ENCODE measurements around the gene BGLAP.

Gene BGLAP

DNA sequence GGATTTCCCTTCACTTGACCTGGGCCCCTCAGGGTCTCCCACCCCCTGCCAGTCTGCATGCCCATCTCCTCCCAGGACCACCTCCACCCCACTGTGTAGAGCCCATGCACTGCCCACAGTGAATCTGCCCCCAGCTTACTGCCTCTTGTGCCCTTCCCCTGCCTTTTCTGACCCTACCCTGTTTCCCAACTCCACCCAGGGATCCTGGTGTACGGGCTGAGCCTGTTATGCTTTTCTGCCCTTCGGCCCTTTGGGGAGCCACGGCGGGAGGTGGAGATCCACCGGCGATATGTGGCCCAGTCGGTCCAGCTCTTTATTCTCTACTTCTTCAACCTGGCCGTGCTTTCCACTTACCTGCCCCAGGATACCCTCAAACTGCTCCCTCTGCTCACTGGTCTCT, 44.1 kb downstream of the BGLAP start:
- no peak overlapping the region for H3K4me3 ChIP-seq (ENCODE audit: low read depth, low read length)
- no peak for TF ChIP-seq CTCF (IDR thresholded peaks at IDR 0.05; ENCODE audit: borderline replicate concordance, insufficient read depth, low read depth, low read length)

DNA sequence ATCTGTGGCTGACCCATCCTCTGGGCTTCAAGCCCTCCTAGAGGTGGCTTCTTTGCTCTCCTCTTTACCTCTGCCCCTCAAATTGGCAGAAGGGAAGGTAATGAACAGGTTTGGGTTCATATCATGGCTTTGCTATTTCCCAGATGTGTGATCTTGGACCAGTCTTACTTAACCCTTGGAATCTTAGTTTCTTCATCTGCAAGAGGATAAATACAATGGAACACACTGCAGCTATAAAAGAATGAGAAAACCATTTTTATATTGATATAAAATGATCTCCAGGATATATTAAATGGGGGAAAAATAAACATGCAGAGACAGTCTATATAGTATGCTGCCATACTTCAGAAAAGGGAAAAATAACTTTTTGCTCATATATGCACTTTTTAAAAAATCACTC, 47.9 kb downstream of the BGLAP start:
- H3K4me3 ChIP-seq (ENCODE audit: low read depth, low read length): no peak overlapping the region
- no peak for TF ChIP-seq CTCF (IDR thresholded peaks at IDR 0.05; ENCODE audit: borderline replicate concordance, insufficient read depth, low read depth, low read length)

DNA sequence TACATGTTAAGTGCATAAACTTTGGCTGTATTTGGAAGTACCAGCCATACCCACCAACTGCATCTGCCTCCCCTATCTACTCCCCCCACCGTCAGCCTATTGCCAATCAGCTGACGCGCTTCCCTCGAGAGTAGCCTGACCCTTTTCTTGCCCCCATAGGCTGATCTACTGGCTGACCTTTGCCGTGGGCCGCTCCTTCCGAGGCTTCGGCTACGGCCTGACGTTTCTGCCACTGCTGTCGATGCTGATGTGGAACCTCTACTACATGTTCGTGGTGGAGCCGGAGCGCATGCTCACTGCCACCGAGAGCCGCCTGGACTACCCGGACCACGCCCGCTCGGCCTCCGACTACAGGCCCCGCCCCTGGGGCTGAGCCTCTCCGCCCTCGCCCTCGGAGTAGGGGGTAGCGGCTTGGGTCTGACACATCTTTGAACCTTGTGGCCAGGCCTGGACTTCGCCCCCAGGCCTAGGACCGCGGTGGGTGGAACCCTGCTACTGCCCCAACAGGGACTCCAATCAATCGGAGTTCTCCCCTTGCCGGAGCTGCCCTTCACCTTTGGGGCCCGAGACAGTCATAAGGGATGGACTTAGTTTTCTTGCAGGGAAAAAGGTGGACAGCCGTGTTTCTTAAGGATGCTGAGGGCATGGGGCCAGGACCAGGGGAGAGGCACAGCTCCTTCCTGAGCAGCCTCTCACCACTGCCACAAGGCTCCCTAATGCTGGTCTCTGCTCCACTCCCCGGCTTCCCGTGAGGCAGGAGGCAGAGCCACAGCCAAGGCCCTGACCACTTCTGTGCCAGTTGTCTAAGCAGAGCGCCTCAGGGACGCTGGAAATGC, 49.5 kb downstream of the BGLAP start:
- no peak for TF ChIP-seq CTCF (IDR thresholded peaks at IDR 0.05; ENCODE audit: borderline replicate concordance, insufficient read depth, low read depth, low read length)
- no peak overlapping the region for H3K4me3 ChIP-seq (ENCODE audit: low read depth, low read length)

Data from GM12875 (cell line).